Vagina (tissue), 2 donors: ENCODE measurements around the gene FNDC11. TPM values are rescaled to one million over a fixed set of nuclear protein-coding genes. Genes with fewer than 3 reads are reported as not detected.

Experiments
- DNase-seq, 2 donors: peaks; one replicate each; pipeline ENCODE4 v3.0.0-alpha.2; 2017; ENCODE audit errors: extremely low spot score in 2 of 2
- H3K27ac ChIP-seq: fragments of 200-600 bp; sonication (generic); one replicate; pipeline ENCODE4 v1.5.1; 2019
- H3K27me3 ChIP-seq: fragments of 200-600 bp; sonication (generic); one replicate; pipeline ENCODE4 v1.5.1; 2019
- H3K36me3 ChIP-seq, 2 donors: fragments of 200-600 bp; sonication (generic); one replicate each; pipeline ENCODE4 v1.5.1; 2017 to 2019
- H3K4me1 ChIP-seq: fragments of 200-600 bp; sonication (generic); one replicate; pipeline ENCODE4 v1.5.1; 2019
- H3K4me3 ChIP-seq, 2 donors: fragments of 200-600 bp; sonication (generic); 1 replicate in 1 of 2; 2 replicates in 1 of 2; pipeline ENCODE4 v1.5.1; 2016 to 2019
- H3K9me3 ChIP-seq: fragments of 200-600 bp; sonication (generic); one replicate; pipeline ENCODE4 v1.5.1; 2019
- POLR2A ChIP-seq, 2 donors: fragments of 450-650 bp; IDR thresholded peaks; one replicate each; pipeline ENCODE4 v1.6.1; 2017; ENCODE audit warnings: antibody characterized with exemption in 2 of 2, mild to moderate bottlenecking in 2 of 2, moderate library complexity in 2 of 2
- POLR2AphosphoS5 ChIP-seq, 2 donors: sonication (generic); formaldehyde crosslinking; IDR thresholded peaks; one replicate each; pipeline ENCODE4 v1.9.0; 2017; ENCODE audit warnings: antibody characterized with exemption in 2 of 2, mild to moderate bottlenecking in 2 of 2, low read depth in 1 of 2; ENCODE audit not compliant: insufficient read depth in 1 of 2
- intact Hi-C: fragments of 100-400 bp; cut with DNase I; formaldehyde crosslinking; loops from one replicate; pipeline ENCODE4 v1.15.1; 2023
- total RNA-seq: library from RNA; depleted of rRNA; stranded (reverse); fragments of >200 nt; gene quantifications from one replicate; pipeline ENCODE4 v1.2.3, GENCODE V29; 2016
- TF ChIP-seq, protein P1 (sequence below), 3 experiments: fragments of 450-650 bp in 2 of 3; fragments of 200-600 bp in 1 of 3; sonication (generic) in 1 of 3; IDR thresholded peaks; one replicate each; pipeline ENCODE4 v1.5.1; 2017 to 2019; ENCODE audit warnings: antibody characterized with exemption in 3 of 3, mild to moderate bottlenecking in 2 of 3, moderate library complexity in 2 of 3

The FNDC11 gene
- total RNA-seq, 1 donor from 2014 or later = not detected

DNA sequence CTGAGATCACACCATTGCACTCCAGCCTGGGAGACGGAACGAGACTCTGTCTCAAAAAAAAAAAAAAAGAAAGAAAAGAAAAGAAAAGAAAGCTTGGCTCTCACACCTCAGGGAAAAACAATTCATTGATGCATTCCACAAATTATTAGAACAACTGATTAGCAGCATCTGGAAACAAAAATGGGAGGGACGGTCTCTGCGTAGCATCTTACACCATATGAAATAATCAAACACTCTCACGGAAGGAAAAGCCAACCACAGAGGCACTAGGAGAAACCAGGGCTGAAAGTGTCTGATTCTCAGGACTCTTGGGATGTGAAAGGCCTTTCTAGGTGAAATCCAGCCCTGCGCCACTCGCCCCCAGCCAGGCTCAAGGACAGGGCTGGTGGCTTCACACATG, 22.4 kb downstream of the FNDC11 start:
- Histone ChIP-seq H3K4me1 (peaks cover 19% of the 10 kb centered on the region), H3K27me3 (no peaks in the 10 kb centered on the region), H3K36me3 (no peaks in the 10 kb centered on the region), H3K9me3 (no peaks in the 10 kb centered on the region), H3K27ac (no peak overlapping the region), H3K4me3 (no peak overlapping the region)
- TF ChIP-seq POLR2A (IDR thresholded peaks at IDR 0.05) (no peak), POLR2AphosphoS5 (IDR thresholded peaks at IDR 0.05; ENCODE audit: insufficient read depth in 1 of 2, low read depth in 1 of 2) (no peak)
- TF ChIP-seq, protein P1, sequence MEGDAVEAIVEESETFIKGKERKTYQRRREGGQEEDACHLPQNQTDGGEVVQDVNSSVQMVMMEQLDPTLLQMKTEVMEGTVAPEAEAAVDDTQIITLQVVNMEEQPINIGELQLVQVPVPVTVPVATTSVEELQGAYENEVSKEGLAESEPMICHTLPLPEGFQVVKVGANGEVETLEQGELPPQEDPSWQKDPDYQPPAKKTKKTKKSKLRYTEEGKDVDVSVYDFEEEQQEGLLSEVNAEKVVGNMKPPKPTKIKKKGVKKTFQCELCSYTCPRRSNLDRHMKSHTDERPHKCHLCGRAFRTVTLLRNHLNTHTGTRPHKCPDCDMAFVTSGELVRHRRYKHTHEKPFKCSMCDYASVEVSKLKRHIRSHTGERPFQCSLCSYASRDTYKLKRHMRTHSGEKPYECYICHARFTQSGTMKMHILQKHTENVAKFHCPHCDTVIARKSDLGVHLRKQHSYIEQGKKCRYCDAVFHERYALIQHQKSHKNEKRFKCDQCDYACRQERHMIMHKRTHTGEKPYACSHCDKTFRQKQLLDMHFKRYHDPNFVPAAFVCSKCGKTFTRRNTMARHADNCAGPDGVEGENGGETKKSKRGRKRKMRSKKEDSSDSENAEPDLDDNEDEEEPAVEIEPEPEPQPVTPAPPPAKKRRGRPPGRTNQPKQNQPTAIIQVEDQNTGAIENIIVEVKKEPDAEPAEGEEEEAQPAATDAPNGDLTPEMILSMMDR (IDR thresholded peaks at IDR 0.05) = no peak
- intact Hi-C loops = no loop called here
- DNase-seq = no peak

DNA sequence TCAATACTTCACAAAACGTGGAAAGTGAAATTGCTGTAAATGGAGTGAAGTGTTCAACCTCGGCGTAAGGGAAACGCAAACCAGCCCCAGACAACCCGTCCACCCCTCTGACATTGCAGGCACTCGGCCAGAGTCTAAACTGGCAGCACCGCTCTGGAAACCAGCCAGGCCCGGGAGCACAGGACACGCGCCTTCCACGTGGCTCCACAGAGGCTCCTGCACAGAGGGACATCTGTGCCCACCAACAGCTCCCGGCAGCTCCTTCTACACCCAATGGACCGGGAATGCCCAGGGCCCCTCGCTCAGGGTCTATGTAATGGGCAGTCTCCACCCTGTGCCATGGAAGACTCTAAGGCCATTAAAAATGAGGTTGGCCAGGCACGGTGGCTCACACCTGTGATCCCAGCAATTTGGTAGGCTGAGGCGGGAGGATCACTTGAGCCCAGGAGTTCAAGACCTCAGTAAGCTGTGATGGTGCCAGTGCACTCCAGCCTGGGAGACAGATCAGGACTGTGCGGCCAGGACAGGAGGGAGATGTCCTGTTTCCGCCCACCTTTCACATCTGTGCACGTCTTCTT, 23.4 kb downstream of the FNDC11 start:
- Histone ChIP-seq H3K36me3 (no peaks in the 10 kb centered on the region), H3K4me1 (peaks cover 19% of the 10 kb centered on the region), H3K27me3 (no peaks in the 10 kb centered on the region), H3K9me3 (no peaks in the 10 kb centered on the region), H3K27ac (no peak overlapping the region), H3K4me3 (no peak overlapping the region)
- DNase-seq = no peak
- TF ChIP-seq, protein P1 (IDR thresholded peaks at IDR 0.05) = no peak
- TF ChIP-seq POLR2A (IDR thresholded peaks at IDR 0.05) = no peak
- no peak for TF ChIP-seq POLR2AphosphoS5 (IDR thresholded peaks at IDR 0.05; ENCODE audit: insufficient read depth in 1 of 2, low read depth in 1 of 2)
- intact Hi-C loops = no loop called here

DNA sequence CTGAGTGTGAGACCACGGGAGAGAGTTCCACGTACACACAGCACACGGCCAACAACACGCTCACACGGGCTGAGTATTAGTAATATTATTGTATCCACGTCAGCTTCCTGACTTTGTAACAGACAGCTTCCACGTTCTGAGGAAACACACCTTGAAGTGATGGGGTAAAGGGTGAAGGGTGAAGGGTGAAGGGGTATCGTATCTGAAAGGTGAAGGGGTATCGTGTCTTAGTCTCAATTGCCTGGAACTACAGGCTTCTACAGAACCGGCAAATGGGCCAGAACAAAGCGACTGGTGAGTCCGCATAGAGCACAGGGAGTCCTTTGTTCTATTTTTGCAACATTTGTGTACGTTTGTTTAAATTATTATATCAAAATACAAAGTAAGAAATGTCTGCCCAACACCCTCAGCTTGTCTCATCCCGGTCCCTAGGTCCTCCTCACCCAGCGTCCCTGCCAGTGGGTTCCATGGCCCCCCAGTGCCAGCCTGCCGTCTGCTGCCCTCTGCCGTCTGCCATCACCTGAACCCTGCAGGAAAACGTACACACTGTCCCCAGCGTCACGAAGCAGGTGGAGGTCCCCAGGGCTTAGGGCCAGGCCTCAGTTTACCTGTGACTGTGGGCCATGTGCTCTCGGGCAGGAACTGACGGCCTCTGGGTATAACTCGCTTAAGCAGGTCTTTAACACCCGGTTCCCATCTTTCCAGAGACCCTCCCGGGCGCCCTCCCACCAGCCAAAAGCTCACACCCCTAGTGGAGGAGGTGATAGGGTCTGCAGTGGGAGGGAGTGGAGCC, 24.5 kb downstream of the FNDC11 start:
- Histone ChIP-seq H3K4me1 (peaks cover 9% of the 10 kb centered on the region), H3K27me3 (no peaks in the 10 kb centered on the region), H3K27ac (no peak overlapping the region), H3K4me3 (no peak overlapping the region), H3K9me3 (no peaks in the 10 kb centered on the region), H3K36me3 (no peaks in the 10 kb centered on the region)
- intact Hi-C loops = no loop called here
- no peak for DNase-seq
- TF ChIP-seq, protein P1 (IDR thresholded peaks at IDR 0.05) = no peak
- TF ChIP-seq POLR2A (IDR thresholded peaks at IDR 0.05) (no peak), POLR2AphosphoS5 (IDR thresholded peaks at IDR 0.05; ENCODE audit: insufficient read depth in 1 of 2, low read depth in 1 of 2) (no peak)

DNA sequence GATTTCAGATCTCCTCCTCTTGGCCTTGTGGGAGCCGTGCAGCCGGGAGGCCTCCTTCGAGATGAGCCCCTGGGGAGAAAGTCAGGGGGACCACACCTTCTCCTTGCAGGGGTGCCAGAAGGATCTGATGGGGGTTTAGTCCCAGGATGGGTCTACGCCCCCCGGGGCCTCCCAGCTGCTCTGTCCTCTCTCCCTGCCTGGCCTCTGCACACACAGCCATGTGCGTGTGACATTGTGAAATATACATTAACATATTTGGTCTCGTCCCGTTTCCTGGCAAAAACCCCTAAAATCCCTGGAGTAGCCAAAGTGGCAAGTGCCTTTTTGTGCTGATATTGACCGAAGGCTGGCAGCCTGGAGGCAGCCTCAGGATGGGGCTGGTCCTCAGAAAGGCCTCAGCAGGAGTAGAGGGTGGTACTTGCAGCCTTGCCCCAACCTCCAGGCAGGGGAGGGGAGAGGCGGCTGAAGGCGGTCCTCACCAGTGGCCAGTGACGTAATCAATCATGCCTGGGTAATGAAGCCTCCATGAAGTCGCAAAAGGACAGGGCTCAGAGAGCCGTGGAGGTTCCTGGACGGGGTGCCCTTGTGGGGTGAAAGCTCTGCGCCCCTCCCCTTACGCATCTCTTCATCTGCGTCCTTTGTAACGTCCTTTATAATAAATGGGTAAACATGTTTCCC, 25.2 kb downstream of the FNDC11 start:
- no peaks in the 10 kb centered on the region for H3K27me3 ChIP-seq
- intact Hi-C loops = no loop called here

More for the DNA sequence above, 25.2 kb downstream of the FNDC11 start:
- Histone ChIP-seq H3K9me3 (no peaks in the 10 kb centered on the region), H3K4me3 (no peak overlapping the region), H3K4me1 (peaks cover 6% of the 10 kb centered on the region), H3K27ac (no peak overlapping the region), H3K36me3 (no peaks in the 10 kb centered on the region)
- DNase-seq = no peak
- TF ChIP-seq POLR2A (IDR thresholded peaks at IDR 0.05) = no peak
- TF ChIP-seq POLR2AphosphoS5 (IDR thresholded peaks at IDR 0.05; ENCODE audit: insufficient read depth in 1 of 2, low read depth in 1 of 2) = no peak
- TF ChIP-seq, protein P1 (IDR thresholded peaks at IDR 0.05) = no peak
